Activated CD8-positive, alpha-beta T cell treated with anti-CD3 and anti-CD28 coated beads for 36 hours (primary cell): ENCODE data around the gene MANEAL. TPM values are rescaled to one million over a fixed set of nuclear protein-coding genes. Genes with fewer than 3 reads are reported as not detected.

ENCODE experiments used
- ATAC-seq: fragments of 200-7000 bp; cut with Tn5 transposase; one replicate; pipeline ENCODE4 v1.10.0; 2021; ENCODE audit warnings: mild to moderate bottlenecking, moderate library complexity
- CTCF ChIA-PET: fragments of 350-600 bp; sonication (Branson Sonifier 250); formaldehyde crosslinking; loops from one replicate; lab custom pipeline; 2021; ENCODE audit warnings: antibody characterized with exemption; lab: Charles Lee
- POLR2A ChIA-PET: fragments of 350-600 bp; sonication (Branson Sonifier 250); formaldehyde crosslinking; loops from one replicate; lab custom pipeline; 2021; ENCODE audit warnings: antibody characterized with exemption; lab: Charles Lee
- DNase-seq: peaks from one replicate; pipeline ENCODE4 v3.0.0-alpha.2; 2020
- H3K27ac Mint-ChIP-seq: one replicate; pipeline ENCODE4 v1.8.0; 2021; ENCODE audit warnings: mild to moderate bottlenecking, mixed read lengths
- H3K27me3 Mint-ChIP-seq: one replicate; pipeline ENCODE4 v1.8.0; 2021; ENCODE audit warnings: mixed read lengths
- H3K36me3 Mint-ChIP-seq: one replicate; pipeline ENCODE4 v1.8.0; 2021; ENCODE audit warnings: low read depth, mixed read lengths
- H3K4me1 Mint-ChIP-seq: one replicate; pipeline ENCODE4 v1.8.0; 2021; ENCODE audit warnings: low read depth, mixed read lengths
- H3K4me3 Mint-ChIP-seq: one replicate; pipeline ENCODE4 v1.8.0; 2021; ENCODE audit warnings: mild to moderate bottlenecking, moderate library complexity, mixed read lengths
- H3K9me3 Mint-ChIP-seq: one replicate; pipeline ENCODE4 v1.8.0; 2021; ENCODE audit warnings: mixed read lengths
- intact Hi-C: fragments of 100-400 bp; cut with micrococcal nuclease; formaldehyde crosslinking; loops from one replicate; pipeline ENCODE4 v1.10.0; 2022
- total RNA-seq, 2 experiments: library from RNA; stranded (reverse); gene quantifications; one replicate each; pipeline ENCODE4 v1.2.3, GENCODE V29; 2021
- TF ChIP-seq, protein P1 (sequence below): fragments of 200-600 bp; IDR thresholded peaks from one replicate; pipeline ENCODE4 v1.8.0; 2022; ENCODE audit warnings: antibody characterized with exemption, mild to moderate bottlenecking

Gene MANEAL
- total RNA-seq, 2 experiments from 2014 or later: 1.2 to 1.4 TPM

- H3K36me3 Mint-ChIP-seq: peaks cover 24% of the 10 kb centered on the region
- H3K27ac Mint-ChIP-seq: no peak overlapping the region
- DNase-seq: no peak
- intact Hi-C loops: no loop called here
- no peaks in the 10 kb centered on the region for H3K27me3 Mint-ChIP-seq
- H3K4me1 Mint-ChIP-seq: peaks cover 30% of the 10 kb centered on the region
- TF ChIP-seq, protein P1, sequence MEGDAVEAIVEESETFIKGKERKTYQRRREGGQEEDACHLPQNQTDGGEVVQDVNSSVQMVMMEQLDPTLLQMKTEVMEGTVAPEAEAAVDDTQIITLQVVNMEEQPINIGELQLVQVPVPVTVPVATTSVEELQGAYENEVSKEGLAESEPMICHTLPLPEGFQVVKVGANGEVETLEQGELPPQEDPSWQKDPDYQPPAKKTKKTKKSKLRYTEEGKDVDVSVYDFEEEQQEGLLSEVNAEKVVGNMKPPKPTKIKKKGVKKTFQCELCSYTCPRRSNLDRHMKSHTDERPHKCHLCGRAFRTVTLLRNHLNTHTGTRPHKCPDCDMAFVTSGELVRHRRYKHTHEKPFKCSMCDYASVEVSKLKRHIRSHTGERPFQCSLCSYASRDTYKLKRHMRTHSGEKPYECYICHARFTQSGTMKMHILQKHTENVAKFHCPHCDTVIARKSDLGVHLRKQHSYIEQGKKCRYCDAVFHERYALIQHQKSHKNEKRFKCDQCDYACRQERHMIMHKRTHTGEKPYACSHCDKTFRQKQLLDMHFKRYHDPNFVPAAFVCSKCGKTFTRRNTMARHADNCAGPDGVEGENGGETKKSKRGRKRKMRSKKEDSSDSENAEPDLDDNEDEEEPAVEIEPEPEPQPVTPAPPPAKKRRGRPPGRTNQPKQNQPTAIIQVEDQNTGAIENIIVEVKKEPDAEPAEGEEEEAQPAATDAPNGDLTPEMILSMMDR: no peak
- H3K4me3 Mint-ChIP-seq: no peak overlapping the region
- ATAC-seq: no peak
- ChIA-PET CTCF (interaction anchor here (0.8 to 4.1 kb wide), 2 partner anchors 18 to 132 kb away, joined by 3 to 17 read pairs; partner anchors contain the start of gene MTF1), POLR2A (no interaction called here)
- no peaks in the 10 kb centered on the region for H3K9me3 Mint-ChIP-seq
Measured at GRCh38 chr1:37841652-37842051, 48.0 kb downstream of the MANEAL start.

DNA sequence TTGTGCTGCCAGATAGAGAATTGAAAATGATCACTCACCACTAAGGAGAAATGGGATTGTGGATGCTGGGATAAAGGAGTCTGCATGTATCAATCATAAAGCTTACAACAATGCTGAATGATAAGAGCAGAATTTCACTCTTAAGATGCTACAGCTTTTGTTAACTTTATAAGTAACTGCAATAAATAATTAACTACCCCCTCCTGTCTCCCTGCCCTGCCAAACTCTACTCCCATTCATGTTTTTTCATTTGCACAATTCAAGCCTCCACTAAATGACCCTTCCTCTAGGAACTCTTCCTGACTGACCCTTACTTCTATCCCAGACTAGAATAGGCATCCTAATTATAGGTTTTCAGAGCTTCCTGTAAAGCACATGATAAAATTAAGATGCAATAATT lies 50.9 kb downstream of the MANEAL start:
- CTCF ChIA-PET: interaction anchor here (1.1 to 1.5 kb wide), 2 partner anchors 15 to 28 kb away, joined by 3 to 9 read pairs; partner anchors contain the start of gene MTF1
- POLR2A ChIA-PET: interaction anchor here (1.3 kb wide), 1 partner anchor 22 kb away, joined by 4 read pairs; no protein-coding TSS in a partner anchor
- ATAC-seq (no peak), DNase-seq (no peak)
- H3K4me1 Mint-ChIP-seq: peaks cover 46% of the 10 kb centered on the region
- H3K36me3 Mint-ChIP-seq: peaks cover 24% of the 10 kb centered on the region
- H3K27me3 Mint-ChIP-seq: no peaks in the 10 kb centered on the region
- H3K27ac Mint-ChIP-seq: no peak overlapping the region
- TF ChIP-seq, protein P1: no peak
- no peak overlapping the region for H3K4me3 Mint-ChIP-seq
- intact Hi-C loops: no loop called here
- no peaks in the 10 kb centered on the region for H3K9me3 Mint-ChIP-seq

- Mint-ChIP-seq H3K4me1 (peaks cover 47% of the 10 kb centered on the region), H3K27me3 (no peaks in the 10 kb centered on the region), H3K9me3 (no peaks in the 10 kb centered on the region), H3K36me3 (peaks cover 18% of the 10 kb centered on the region), H3K27ac (no peak overlapping the region), H3K4me3 (no peak overlapping the region)
- CTCF ChIA-PET: interaction anchor here (0.8 to 1.5 kb wide), 3 partner anchors 8 to 28 kb away, joined by 3 to 9 read pairs (median 3); partner anchors contain the start of gene MTF1
- ATAC-seq: no peak
- POLR2A ChIA-PET: interaction anchor here (1.2 to 1.3 kb wide), 2 partner anchors 14 to 22 kb away, joined by 4 to 6 read pairs; partner anchors contain the start of gene MTF1
- TF ChIP-seq, protein P1: no peak
- intact Hi-C loops: no loop called here
- no peak for DNase-seq
Measured at GRCh38 chr1:37845049-37845646, 51.5 kb downstream of the MANEAL start.

- DNase-seq (no peak), ATAC-seq (no peak)
- Mint-ChIP-seq H3K4me1 (peaks cover 47% of the 10 kb centered on the region), H3K27ac (peak overlapping the region; percentile 86), H3K4me3 (no peak overlapping the region), H3K27me3 (no peaks in the 10 kb centered on the region), H3K36me3 (peaks cover 16% of the 10 kb centered on the region), H3K9me3 (no peaks in the 10 kb centered on the region)
- intact Hi-C loops: no loop called here
- POLR2A ChIA-PET: interaction anchor here (1.2 to 1.3 kb wide), 2 partner anchors 8 to 14 kb away, joined by 3 to 6 read pairs; partner anchors contain the start of gene MTF1
- TF ChIP-seq, protein P1: no peak
- CTCF ChIA-PET: interaction anchor here (0.8 to 3.2 kb wide), 4 partner anchors 8 to 242 kb away, joined by 3 to 33 read pairs (median 4); partner anchors contain the start of gene MTF1
Measured at GRCh38 chr1:37845786-37846185, 52.1 kb downstream of the MANEAL start.
